ENCODE measurements around the gene FURIN. TPM values are rescaled to one million over a fixed set of nuclear protein-coding genes. Genes with fewer than 3 reads are reported as not detected.
"Not testable (repeated sequence)": the region's sequence is repeated elsewhere in the genome, so short reads cannot be mapped to it uniquely, and the experiment has no call there.

FURIN gene
- total RNA-seq, 1 experiment from 2014 or later, result 60.0 TPM

GRCh38 chr15:90902040-90902839, 33.9 kb downstream of the FURIN start:
- peak; percentile 68 for DNase-seq (ENCODE audit: low spot score)

DNA sequence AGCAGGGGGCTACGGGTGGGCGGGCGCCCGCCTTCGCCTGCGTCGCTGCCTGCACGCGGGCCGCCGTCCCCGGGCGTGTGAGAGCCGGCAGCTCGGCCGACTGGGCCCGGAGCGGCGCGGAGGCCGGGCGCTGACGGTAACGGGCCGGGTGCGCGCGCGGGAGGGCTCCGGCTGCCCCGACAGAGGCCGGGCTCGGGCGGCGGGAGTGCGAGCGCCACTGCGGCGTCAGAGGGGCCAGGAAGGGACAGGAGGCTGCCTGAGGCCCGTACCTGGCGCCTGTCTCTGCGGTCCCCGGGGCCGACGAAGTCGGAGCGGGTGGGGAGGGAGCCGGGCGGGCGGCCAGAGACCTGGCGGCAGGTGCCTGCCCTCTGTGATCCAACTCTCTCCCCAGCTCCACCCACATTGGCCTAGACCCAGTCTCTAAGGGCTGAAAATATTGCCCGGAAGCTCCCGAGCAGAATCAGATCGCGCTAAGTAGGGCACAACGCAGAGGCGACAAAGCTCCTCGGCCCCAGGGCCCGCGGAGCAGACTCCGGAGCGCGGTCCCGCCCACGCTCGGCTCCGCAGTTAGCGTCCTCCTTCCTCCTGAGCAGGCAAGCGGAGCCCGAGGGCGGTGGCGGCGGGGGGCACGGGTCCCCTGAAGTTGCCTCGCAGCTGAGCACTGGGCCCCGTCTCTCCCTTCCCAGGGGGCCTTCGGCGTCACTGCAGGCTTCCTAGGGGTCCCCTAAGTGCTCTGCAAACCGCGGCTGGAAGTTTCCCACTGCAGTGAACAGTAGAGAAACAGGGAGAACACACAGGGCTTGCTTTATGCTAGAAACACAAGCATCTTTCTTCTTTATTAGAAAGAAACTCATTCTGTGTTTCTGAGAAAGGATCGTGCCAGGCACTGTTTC, 34.7 kb downstream of the FURIN start, which contains the start of gene MAN2A2:
Gene MAN2A2 (plus strand): TSS at position 463 of the 893 bp plus-strand sequence. CDS start 906 bp downstream, outside the sequence.
- peak; percentile 12 for DNase-seq (ENCODE audit: low spot score)

GRCh38 chr15:90903733-90904536, 35.5 kb downstream of the FURIN start:
- DNase-seq (ENCODE audit: low spot score), result no peak

DNA sequence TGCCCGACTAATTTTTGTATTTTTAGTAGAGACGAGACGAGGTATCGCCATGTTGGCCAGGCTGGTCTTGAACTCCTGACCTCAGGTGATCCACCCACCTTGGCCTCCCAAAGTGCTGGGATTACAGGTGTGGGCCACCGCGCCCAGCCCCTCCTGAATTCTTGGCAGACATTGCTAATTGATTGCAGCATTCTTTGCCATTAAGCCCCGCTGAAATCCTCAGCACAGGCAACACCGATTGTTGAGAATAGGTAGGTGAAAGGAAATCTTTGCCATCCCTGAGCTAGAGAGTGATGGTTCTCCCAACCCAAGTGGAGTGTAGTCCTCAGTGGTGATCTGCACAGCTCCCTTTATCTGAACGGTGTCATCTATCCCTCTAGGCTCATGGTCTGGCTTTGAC, 36.4 kb downstream of the FURIN start:
- DNase-seq (ENCODE audit: low spot score), result no peak

DNA sequence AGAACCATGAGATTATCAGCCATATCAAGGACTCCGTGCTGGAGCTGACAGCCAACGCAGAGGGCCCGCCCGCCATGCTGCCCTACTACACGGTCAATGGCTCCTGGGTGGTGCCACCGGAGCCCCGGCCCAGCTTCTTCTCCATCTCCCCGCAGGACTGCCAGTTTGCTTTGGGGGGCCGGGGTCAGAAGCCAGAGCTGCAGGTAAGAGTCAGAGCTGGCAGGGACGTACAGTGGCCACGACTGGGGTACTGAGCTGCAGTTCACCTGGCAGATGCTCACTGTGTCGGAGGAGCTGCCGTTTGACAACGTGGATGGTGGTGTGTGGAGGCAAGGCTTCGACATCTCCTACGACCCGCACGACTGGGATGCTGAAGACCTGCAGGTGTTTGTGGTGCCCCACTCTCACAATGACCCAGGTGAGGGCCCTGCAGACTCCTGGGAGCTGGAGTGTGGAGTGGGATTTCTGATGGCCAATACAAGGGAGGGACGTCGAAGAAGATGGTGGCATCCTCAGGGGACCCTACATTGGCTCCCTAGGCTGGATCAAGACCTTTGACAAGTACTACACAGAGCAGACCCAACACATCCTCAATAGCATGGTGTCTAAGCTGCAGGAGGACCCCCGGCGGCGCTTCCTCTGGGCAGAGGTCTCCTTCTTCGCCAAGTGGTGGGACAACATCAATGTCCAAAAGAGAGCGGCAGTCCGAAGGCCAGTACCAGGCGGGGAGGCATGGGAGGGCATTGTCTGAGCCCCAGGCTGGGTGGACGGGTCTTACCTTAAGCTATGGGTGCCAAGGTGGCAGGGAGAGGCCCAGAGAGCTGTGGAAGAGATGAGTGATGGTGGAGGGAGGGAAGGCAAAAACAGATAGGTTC, 37.2 kb downstream of the FURIN start:
- no peak for DNase-seq (ENCODE audit: low spot score)

- DNase-seq (ENCODE audit: low spot score), result no peak
Observed at GRCh38 chr15:90906181-90906849, 37.9 kb downstream of the FURIN start.

DNA sequence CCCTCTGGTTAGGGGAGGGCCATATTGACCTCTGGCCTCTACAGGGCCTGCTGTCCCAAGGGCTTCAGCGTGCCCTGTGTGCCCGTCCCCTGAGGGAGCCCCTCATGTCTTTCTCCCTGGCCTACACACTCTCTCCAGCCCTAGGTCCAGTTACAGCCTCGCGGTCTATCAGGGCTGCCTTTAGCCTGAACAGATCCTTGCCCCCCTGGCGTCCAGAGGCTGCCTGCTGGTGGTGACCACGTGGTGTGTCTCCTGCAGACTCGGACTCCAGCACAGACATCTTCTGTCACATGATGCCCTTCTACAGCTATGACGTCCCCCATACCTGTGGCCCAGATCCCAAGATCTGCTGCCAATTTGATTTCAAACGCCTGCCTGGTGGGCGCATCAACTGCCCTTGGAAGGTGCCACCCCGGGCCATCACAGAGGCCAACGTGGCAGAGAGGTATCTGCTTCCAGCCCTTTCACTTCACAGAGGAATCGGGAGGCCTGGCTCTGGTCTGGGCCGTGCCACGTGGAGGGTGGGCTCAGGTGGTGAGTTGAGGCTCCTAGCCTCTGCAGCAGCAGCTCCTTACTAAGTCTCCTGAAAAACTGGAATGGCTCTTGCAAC, 38.8 kb downstream of the FURIN start:
- no peak for DNase-seq (ENCODE audit: low spot score)

DNA sequence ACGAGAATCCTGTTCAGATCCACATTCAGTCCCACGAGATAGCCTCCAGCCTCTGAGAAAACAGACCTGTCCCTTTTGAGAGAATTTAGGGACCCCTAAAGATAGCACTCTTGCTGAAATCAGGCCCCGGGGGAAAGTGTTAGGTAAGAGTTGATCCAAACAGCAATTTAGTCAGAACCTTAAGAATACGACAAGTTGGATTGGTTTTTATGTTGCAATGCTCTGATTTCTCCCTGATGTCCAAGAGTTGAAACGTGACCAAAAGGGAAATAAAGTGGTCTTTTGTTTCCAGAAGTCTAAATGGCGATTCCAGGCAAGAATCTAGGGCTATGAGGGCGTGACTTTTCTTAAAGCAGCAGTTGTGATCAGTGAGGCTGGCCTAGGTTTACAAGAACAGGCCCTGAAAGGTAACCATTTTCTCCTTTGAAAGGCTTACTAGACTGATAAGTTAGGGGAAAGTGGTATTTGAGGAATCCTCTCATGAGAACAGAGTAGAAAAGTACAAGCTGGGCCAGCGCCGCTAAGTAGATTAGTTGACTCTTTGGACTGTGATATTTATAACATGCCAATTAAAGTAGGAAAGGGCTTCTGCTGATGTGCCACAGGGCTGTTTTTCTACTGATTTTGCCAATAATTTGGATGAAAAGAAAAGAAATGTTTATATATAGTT, 39.6 kb downstream of the FURIN start:
- DNase-seq (ENCODE audit: low spot score), result no peak

DNA sequence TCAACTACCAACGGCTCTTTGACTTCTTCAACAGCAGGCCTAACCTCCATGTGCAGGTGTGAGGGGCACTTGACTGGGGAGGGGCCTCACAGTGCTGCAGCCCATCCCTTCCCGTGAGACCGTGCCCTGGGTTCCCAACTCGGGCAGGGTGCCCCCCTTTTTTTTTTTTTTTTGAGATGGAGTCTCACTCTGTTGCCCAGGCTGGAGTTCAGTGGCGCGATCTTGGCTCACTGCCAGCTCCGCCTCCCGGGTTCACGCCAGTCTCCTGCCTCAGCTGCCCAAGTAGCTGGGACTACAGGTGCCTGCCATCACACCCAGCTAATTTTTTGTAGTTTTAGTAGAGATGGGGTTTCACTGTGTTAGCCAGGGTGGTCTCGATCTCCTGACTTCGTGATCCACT, 41.1 kb downstream of the FURIN start:
- DNase-seq (ENCODE audit: low spot score), result not testable (repeated sequence)

GRCh38 chr15:90909976-90910375, 41.6 kb downstream of the FURIN start:
- no peak for DNase-seq (ENCODE audit: low spot score)

DNA sequence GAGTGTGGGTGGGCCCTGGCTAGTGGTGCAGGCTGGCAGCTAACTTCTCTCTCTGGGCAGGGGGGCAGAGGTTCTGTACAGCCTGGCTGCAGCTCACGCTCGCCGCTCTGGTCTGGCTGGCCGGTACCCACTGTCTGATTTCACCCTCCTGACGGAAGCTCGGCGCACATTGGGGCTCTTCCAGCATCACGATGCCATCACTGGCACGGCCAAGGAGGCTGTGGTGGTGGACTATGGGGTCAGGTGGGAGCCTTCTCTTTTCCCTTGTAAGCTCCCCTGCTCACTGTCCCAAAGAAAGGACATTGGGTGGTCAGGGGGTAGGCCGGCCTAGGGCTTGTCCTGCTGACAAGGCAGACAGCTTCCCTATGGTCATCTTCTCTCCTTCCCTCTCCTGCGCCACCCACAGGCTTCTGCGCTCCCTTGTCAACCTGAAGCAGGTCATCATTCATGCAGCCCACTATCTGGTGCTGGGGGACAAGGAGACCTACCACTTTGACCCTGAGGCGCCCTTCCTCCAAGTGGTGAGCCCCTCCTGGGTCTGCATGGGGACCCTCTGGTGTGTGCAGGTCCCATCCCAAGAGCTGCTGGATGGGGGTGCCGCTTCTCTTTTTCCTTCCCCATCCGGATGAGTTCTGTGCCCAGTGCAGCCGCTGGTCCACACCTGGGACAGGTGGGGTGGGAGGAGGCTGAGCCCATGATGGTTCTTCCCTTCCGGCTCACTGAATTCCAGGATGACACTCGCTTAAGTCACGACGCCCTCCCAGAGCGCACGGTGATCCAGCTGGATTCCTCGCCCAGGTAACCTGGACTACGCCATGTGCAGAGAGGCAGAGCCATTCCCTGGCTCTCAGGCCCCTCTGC, 42.3 kb downstream of the FURIN start:
- DNase-seq (ENCODE audit: low spot score), result no peak

GRCh38 chr15:90911302-90911623, 42.9 kb downstream of the FURIN start:
- DNase-seq (ENCODE audit: low spot score), result no peak

DNA sequence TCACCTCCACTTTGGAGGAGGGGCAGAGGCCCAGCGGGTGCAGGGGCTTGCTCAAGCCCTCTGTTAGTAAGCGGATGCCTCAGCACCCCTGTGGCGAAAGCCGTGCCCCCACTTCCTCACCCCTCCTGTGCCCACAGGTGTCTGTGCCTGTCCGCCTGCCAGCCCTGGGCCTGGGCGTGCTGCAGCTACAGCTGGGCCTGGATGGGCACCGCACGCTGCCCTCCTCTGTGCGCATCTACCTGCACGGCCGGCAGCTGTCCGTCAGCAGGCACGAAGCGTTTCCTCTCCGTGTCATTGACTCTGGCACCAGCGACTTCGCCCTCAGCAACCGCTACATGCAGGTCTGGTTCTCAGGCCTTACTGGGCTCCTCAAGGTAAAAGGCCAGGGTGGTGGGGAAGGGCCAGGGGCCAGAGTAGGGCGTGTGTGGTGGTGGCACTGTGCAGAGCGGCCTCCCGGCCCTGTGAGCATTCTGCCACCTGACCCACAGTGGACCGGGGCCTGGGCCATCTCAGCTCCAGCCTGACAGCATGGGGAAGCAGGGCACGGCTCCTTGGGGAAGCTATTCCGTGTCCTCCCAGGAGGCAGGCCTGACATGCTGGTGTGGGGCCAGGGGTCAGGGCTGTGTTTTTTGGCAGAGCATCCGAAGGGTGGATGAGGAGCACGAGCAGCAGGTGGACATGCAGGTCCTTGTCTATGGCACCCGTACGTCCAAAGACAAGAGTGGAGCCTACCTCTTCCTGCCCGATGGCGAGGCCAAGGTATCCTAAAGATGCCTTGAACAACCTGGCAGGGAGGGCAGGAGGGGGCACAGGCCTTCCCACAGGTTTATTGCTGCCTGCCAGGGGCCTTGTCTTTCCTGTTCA, 43.8 kb downstream of the FURIN start:
- DNase-seq (ENCODE audit: low spot score), result no peak

GRCh38 chr15:90912770-90913075, 44.3 kb downstream of the FURIN start:
- DNase-seq (ENCODE audit: low spot score), result no peak

- no peak for DNase-seq (ENCODE audit: low spot score)
Observed at GRCh38 chr15:90913398-90913944, 45.1 kb downstream of the FURIN start.

DNA sequence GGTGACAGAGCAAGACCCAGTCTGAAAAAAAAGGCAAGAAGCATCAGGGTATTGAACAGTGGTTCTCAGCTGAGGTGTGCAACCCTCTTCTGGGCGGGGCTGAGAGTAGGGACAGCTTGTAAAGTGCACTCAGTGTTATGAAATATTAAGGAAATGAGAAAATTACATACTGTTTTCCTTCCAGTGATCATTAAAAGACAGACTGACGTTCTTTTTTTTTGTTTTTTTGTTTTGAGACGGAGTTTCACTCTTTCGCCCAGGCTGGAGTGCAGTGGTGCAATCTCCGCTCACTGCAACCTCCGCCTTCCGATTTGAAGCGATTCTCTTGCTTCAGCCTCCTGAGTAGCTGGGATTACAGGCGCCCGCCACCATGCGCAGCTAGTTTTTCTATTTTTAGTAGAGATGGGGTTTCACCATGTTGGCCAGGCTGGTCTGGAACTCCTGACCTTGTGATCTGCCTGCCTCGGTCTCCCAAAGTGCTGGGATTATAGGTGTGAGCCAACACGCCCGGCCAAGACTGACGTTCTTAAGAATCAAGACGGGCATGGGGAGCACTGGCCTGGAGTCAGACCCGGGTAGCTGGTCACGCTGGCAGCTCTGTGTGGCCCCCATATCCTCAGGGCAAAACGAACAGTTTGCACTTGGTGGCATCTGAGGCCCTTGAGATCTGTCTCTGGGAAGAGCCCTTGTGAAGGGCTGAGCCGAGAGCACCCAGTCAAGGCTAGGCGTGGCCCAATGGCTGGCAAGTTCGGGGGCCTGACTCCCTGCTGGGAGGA, 46.1 kb downstream of the FURIN start:
- DNase-seq (ENCODE audit: low spot score), result no peak
